ENCODE measurements around the gene SPON2. TPM values are rescaled to one million over a fixed set of nuclear protein-coding genes. Genes with fewer than 3 reads are reported as not detected.

The SPON2 gene
- total and polyA plus RNA-seq, 2 donors from 2014 or later, result 16.7 to 116 TPM

DNA sequence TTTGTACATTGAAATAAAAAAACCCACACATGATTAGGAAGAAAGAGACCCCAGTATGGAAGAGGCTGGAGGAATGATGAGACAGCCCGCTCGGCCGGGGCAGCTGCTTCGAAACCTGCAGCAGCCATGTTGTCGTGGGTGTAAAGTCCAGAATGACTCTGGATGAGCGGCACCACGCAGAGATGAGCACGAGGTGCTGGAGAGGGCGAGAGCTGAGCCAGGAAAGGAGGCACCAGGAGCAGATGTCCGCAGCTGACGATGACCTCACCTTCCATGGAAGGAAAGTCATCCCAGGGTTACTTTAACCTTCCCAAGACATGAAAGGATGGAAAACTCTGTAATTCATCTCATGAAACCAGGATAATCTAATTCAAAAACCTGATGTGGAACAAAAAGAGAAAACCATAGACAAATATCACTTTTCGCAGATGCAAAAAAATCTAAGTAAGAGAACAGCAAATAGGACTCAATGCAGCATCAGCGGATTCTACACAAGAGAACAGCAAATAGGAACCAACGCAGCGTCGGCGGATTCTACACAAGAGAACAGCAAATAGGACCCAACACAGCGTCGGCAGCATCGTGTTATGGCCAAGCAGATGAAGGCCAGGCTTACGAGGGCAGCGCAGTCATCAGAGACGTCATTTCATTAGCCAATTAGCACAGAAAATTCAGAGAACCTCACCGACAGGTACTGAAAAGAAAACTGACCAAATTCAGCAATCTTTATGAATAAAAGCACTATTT lies 25.9 kb upstream of the SPON2 start:
- DNase-seq, result no peak
- H3K9me3 ChIP-seq (ENCODE audit: control insufficient read depth in 2 of 3, insufficient read depth in 1 of 3, low read length in 3 of 3), result no peaks in the 10 kb centered on the region
- no peak overlapping the region for H3K27ac ChIP-seq (ENCODE audit: low read depth in 2 of 2, low read length in 2 of 2)
- no peak overlapping the region for H3K9ac ChIP-seq (ENCODE audit: low read length in 3 of 3)
- H3K27me3 ChIP-seq (ENCODE audit: control insufficient read depth, insufficient read depth, low read length), result no peaks in the 10 kb centered on the region
- H3K4me1 ChIP-seq (ENCODE audit: control insufficient read depth in 2 of 3, insufficient read depth in 2 of 3, low read depth in 1 of 3, low read length in 3 of 3), result peaks cover 0 to 21% (median 7%) of the 10 kb centered on the region in 3 donors
- H3K4me3 ChIP-seq (ENCODE audit: low read length in 3 of 3), result no peak overlapping the region
- TF ChIP-seq, protein P1, sequence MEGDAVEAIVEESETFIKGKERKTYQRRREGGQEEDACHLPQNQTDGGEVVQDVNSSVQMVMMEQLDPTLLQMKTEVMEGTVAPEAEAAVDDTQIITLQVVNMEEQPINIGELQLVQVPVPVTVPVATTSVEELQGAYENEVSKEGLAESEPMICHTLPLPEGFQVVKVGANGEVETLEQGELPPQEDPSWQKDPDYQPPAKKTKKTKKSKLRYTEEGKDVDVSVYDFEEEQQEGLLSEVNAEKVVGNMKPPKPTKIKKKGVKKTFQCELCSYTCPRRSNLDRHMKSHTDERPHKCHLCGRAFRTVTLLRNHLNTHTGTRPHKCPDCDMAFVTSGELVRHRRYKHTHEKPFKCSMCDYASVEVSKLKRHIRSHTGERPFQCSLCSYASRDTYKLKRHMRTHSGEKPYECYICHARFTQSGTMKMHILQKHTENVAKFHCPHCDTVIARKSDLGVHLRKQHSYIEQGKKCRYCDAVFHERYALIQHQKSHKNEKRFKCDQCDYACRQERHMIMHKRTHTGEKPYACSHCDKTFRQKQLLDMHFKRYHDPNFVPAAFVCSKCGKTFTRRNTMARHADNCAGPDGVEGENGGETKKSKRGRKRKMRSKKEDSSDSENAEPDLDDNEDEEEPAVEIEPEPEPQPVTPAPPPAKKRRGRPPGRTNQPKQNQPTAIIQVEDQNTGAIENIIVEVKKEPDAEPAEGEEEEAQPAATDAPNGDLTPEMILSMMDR (IDR thresholded peaks at IDR 0.05; ENCODE audit: borderline replicate concordance, extremely low read depth, insufficient read depth), result no peak
- intact Hi-C loops (cut with DNase I), result no loop called here
- no peak for FAIRE-seq
- no peaks in the 10 kb centered on the region for H3K36me3 ChIP-seq (ENCODE audit: control insufficient read depth in 2 of 3, insufficient read depth in 3 of 3, low read length in 3 of 3)

DNA sequence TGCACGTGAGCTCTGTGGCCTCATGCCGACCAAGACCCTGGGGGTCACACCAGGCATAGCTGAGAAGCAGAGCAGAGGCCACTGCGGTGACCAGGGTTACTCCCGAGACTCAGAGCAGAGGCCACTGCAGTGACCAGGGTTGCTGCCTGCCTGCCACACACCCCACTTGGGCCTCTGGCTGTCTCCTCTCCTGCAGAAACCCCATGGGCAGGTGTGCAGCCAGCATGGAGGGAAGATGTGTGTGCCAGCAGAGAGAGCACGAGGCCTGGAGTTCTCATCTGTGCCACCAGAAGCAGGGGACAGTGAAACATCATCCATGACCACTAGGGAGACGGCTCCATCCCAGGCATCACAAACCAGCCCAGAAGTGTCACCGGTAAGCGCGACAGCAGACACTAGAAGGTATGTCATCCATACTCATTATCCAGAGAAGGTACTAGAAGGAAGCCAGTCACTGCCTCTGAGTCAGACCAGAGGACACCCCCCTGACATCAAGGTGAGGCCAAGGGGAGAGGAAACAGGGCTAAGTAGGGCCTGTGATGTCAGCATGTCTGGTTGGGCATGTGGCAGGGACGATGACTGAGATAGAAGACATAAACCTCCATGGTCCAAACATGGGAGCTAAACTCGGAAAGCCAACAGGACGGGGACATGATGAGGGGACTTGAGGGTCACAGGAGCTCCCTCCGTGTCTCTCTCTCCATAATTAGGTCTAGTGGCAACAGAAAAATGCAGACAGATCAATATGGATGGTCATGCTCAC lies 24.2 kb upstream of the SPON2 start:
- Histone ChIP-seq H3K27ac (ENCODE audit: low read depth in 2 of 2, low read length in 2 of 2) (no peak overlapping the region), H3K4me1 (ENCODE audit: control insufficient read depth in 2 of 3, insufficient read depth in 2 of 3, low read depth in 1 of 3, low read length in 3 of 3) (peaks cover 0 to 30% (median 21%) of the 10 kb centered on the region in 3 donors), H3K27me3 (ENCODE audit: control insufficient read depth, insufficient read depth, low read length) (no peaks in the 10 kb centered on the region), H3K36me3 (ENCODE audit: control insufficient read depth in 2 of 3, insufficient read depth in 3 of 3, low read length in 3 of 3) (no peaks in the 10 kb centered on the region), H3K9ac (ENCODE audit: low read length in 3 of 3) (no peak overlapping the region), H3K9me3 (ENCODE audit: control insufficient read depth in 2 of 3, insufficient read depth in 1 of 3, low read length in 3 of 3) (no peaks in the 10 kb centered on the region), H3K4me3 (ENCODE audit: low read length in 3 of 3) (no peak overlapping the region)
- intact Hi-C loops (cut with DNase I), result no loop called here
- TF ChIP-seq, protein P1 (IDR thresholded peaks at IDR 0.05; ENCODE audit: borderline replicate concordance, extremely low read depth, insufficient read depth), result no peak
- FAIRE-seq, result no peak
- peak in 1 of 5 donors; percentile 57 for DNase-seq

DNA sequence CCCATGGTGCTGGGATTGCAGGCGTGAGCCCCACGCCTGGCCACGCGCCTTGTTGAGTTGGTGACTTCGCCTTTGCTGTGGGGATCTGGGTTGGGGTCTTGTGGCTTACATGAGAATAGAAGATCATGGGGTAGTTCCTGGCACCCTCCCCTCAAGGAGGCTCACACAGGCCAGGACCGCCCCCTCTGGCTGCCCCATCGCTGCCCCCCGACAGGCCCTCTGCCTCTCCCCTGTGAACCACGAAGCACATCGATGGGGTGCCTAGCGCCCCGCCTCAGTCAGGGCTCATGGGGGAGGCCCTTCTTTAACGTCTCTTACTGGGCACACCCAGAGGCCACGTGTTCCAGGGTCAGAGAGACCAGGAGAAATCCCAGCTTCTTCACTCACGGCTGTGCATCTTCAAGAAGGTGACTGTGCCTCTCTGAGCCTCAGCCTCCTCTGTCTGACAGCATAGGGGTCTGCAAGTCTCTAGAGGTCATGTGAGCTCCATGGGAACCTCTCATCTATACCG lies 23.6 kb upstream of the SPON2 start:
- intact Hi-C loops (cut with DNase I), result no loop called here
- Histone ChIP-seq H3K9me3 (ENCODE audit: control insufficient read depth in 2 of 3, insufficient read depth in 1 of 3, low read length in 3 of 3) (no peaks in the 10 kb centered on the region), H3K36me3 (ENCODE audit: control insufficient read depth in 2 of 3, insufficient read depth in 3 of 3, low read length in 3 of 3) (no peaks in the 10 kb centered on the region), H3K9ac (ENCODE audit: low read length in 3 of 3) (no peak overlapping the region), H3K27me3 (ENCODE audit: control insufficient read depth, insufficient read depth, low read length) (no peaks in the 10 kb centered on the region), H3K27ac (ENCODE audit: low read depth in 2 of 2, low read length in 2 of 2) (no peak overlapping the region), H3K4me3 (ENCODE audit: low read length in 3 of 3) (no peak overlapping the region), H3K4me1 (ENCODE audit: control insufficient read depth in 2 of 3, insufficient read depth in 2 of 3, low read depth in 1 of 3, low read length in 3 of 3) (peaks cover 0 to 27% (median 23%) of the 10 kb centered on the region in 3 donors)
- peak in 1 of 5 donors; percentile 37 for DNase-seq
- TF ChIP-seq, protein P1 (IDR thresholded peaks at IDR 0.05; ENCODE audit: borderline replicate concordance, extremely low read depth, insufficient read depth), result no peak
- FAIRE-seq, result no peak

Measured in kidney (tissue), 14 donors.